Smooth muscle cell (in vitro differentiated cells): Measurements from ENCODE around the gene MOCS1. TPM values are rescaled to one million over a fixed set of nuclear protein-coding genes. Genes with fewer than 3 reads are reported as not detected.
"Not testable (repeated sequence)": the region's sequence is repeated elsewhere in the genome, so short reads cannot be mapped to it uniquely, and the experiment has no call there.

Source experiments
- DNase-seq: peaks from one replicate; lab custom pipeline; 2025; ENCODE audit not compliant: unreplicated experiment; lab: John Stamatoyannopoulos, UW
- H2AFZ ChIP-seq: fragments of 200-600 bp; sonication (generic); 2 replicates; pipeline ENCODE4 v1.6.0; 2016; ENCODE audit warnings: antibody characterized with exemption, low read depth, mild to moderate bottlenecking
- H3F3A ChIP-seq: fragments of 200-600 bp; sonication (generic); 2 replicates; pipeline ENCODE4 v1.6.0; 2017; ENCODE audit warnings: antibody characterized with exemption, low read depth
- H3K27ac ChIP-seq: fragments of 200-600 bp; sonication (generic); 2 replicates; pipeline ENCODE4 v1.5.1; 2016; ENCODE audit warnings: low read depth, mild to moderate bottlenecking
- H3K27me3 ChIP-seq: fragments of 200-600 bp; sonication (generic); 2 replicates; pipeline ENCODE4 v1.6.1; 2016; ENCODE audit warnings: low read depth, mild to moderate bottlenecking
- H3K36me3 ChIP-seq: fragments of 200-600 bp; sonication (generic); 2 replicates; pipeline ENCODE4 v1.5.1; 2016; ENCODE audit warnings: low read depth
- H3K4me1 ChIP-seq: fragments of 200-600 bp; sonication (generic); 2 replicates; pipeline ENCODE4 v1.5.1; 2016; ENCODE audit warnings: low read depth
- H3K4me2 ChIP-seq: fragments of 200-600 bp; sonication (generic); 2 replicates; pipeline ENCODE4 v1.6.0; 2016; ENCODE audit warnings: mild to moderate bottlenecking
- H3K4me3 ChIP-seq: fragments of 200-600 bp; sonication (generic); 2 replicates; pipeline ENCODE4 v1.5.1; 2016; ENCODE audit warnings: mild to moderate bottlenecking
- H3K79me2 ChIP-seq: fragments of 200-600 bp; sonication (generic); 2 replicates; pipeline ENCODE4 v1.6.0; 2016; ENCODE audit warnings: low read depth, mild to moderate bottlenecking
- H3K9ac ChIP-seq: fragments of 200-600 bp; sonication (generic); 2 replicates; pipeline ENCODE4 v1.6.0; 2016; ENCODE audit warnings: low read depth
- H3K9me3 ChIP-seq: fragments of 200-600 bp; sonication (generic); replicated peaks from 2 replicates; pipeline ENCODE4 v1.5.1; 2016; ENCODE audit warnings: low read depth
- H4K20me1 ChIP-seq: fragments of 200-600 bp; sonication (generic); 2 replicates; pipeline ENCODE4 v1.6.0; 2016; ENCODE audit warnings: low read depth
- CTCF ChIP-seq: fragments of 200-600 bp; sonication (generic); IDR thresholded peaks from 2 replicates; pipeline ENCODE4 v1.5.1; 2017; ENCODE audit warnings: borderline replicate concordance, mild to moderate bottlenecking, antibody characterized with exemption; ENCODE audit not compliant: insufficient read depth, poor library complexity, severe bottlenecking
- WGBS: methylation state at CpG from one replicate; pipeline ENCODE4 v1.1.7; 2016; ENCODE audit warnings: low lambda C conversion rate; 5-methylcytosine and 5-hydroxymethylcytosine counted together
- polyA plus RNA-seq: library from polyadenylated mRNA; unstranded; fragments of >200 nt; fragmentation: Nextera tagmentation; extraction: Ambion mirVana; gene quantifications from 2 replicates; pipeline ENCODE4 v1.2.1, GENCODE V29; 2016
- total RNA-seq: library from RNA; depleted of rRNA; stranded (reverse); fragments of >200 nt; gene quantifications from 2 replicates; pipeline ENCODE4 v1.2.3, GENCODE V29; 2014

MOCS1 gene
- total and polyA plus RNA-seq, 2 experiments from 2014 or later = 7.7 to 12.1 TPM

- Histone ChIP-seq H3K79me2 (no peaks in the 10 kb centered on the region), H3K4me1 (no peaks in the 10 kb centered on the region), H3K9me3 (no peaks in the 10 kb centered on the region), H3K36me3 (no peaks in the 10 kb centered on the region), H3K4me3 (no peak overlapping the region), H4K20me1 (no peaks in the 10 kb centered on the region), H3K27ac (no peak overlapping the region), H3K27me3 (peaks cover 39% of the 10 kb centered on the region), H3K9ac (no peak overlapping the region), H2AFZ (no peak overlapping the region), H3K4me2 (no peak overlapping the region), H3F3A (no peaks in the 10 kb centered on the region)
- WGBS = 83% methylated on average over 3 of the region's 3 CpGs
- no peak for TF ChIP-seq CTCF
- no peak for DNase-seq
Observed at GRCh38 chr6:39973661-39974060, 39.4 kb upstream of the MOCS1 start.

GRCh38 chr6:39972717-39973116 lies 38.5 kb upstream of the MOCS1 start:
- H2AFZ ChIP-seq, H3K27ac ChIP-seq, H3K36me3 ChIP-seq, H3K9me3 ChIP-seq, H3K4me2 ChIP-seq, H4K20me1 ChIP-seq, H3F3A ChIP-seq, DNase-seq, H3K9ac ChIP-seq, H3K4me1 ChIP-seq, H3K79me2 ChIP-seq, H3K4me3 ChIP-seq: not testable (repeated sequence)
- H3K27me3 ChIP-seq = peaks cover 39% of the 10 kb centered on the region
- 93% methylated on average over 1 of the region's 1 CpG for WGBS

- H3K4me1 ChIP-seq = not testable (repeated sequence)
Observed at GRCh38 chr6:39971131-39971530, 36.9 kb upstream of the MOCS1 start.

GRCh38 chr6:39965751-39966150 lies 31.5 kb upstream of the MOCS1 start:
- whole genome bisulfite sequencing = 97% methylated on average over 2 of the region's 2 CpGs
- no peak for TF ChIP-seq CTCF
- DNase-seq = no peak

More at GRCh38 chr6:39971131-39971530, 36.9 kb upstream of the MOCS1 start:
- peaks cover 39% of the 10 kb centered on the region for H3K27me3 ChIP-seq
- H3K36me3 ChIP-seq, H3K9ac ChIP-seq, H3F3A ChIP-seq, DNase-seq, H2AFZ ChIP-seq, H3K79me2 ChIP-seq, H3K9me3 ChIP-seq, H3K4me3 ChIP-seq, H3K27ac ChIP-seq, H4K20me1 ChIP-seq, H3K4me2 ChIP-seq: not testable (repeated sequence)
- WGBS = 93% methylated on average over 5 of the region's 5 CpGs

GRCh38 chr6:39964530-39964929 lies 30.3 kb upstream of the MOCS1 start:
- no peak overlapping the region for H2AFZ ChIP-seq
- H3K27me3 ChIP-seq = peaks cover 7% of the 10 kb centered on the region
- H3K4me2 ChIP-seq = no peak overlapping the region
- H3K36me3 ChIP-seq = no peaks in the 10 kb centered on the region
- H3K4me3 ChIP-seq = no peak overlapping the region
- H3K79me2 ChIP-seq = no peaks in the 10 kb centered on the region
- no peaks in the 10 kb centered on the region for H3K4me1 ChIP-seq
- no peak overlapping the region for H3K9ac ChIP-seq
- H3F3A ChIP-seq = no peaks in the 10 kb centered on the region
- no peak for DNase-seq
- 87% methylated on average over 2 of the region's 2 CpGs for WGBS
- H3K9me3 ChIP-seq = no peaks in the 10 kb centered on the region
- H4K20me1 ChIP-seq = no peaks in the 10 kb centered on the region
- TF ChIP-seq CTCF = no peak
- H3K27ac ChIP-seq = no peak overlapping the region

More at GRCh38 chr6:39965751-39966150, 31.5 kb upstream of the MOCS1 start:
- Histone ChIP-seq H3K79me2 (no peaks in the 10 kb centered on the region), H3K36me3 (no peaks in the 10 kb centered on the region), H3K27me3 (peaks cover 14% of the 10 kb centered on the region), H3K9me3 (no peaks in the 10 kb centered on the region), H3K4me2 (no peak overlapping the region), H3K9ac (no peak overlapping the region), H2AFZ (no peak overlapping the region), H3K27ac (no peak overlapping the region), H4K20me1 (no peaks in the 10 kb centered on the region), H3K4me3 (no peak overlapping the region), H3F3A (no peaks in the 10 kb centered on the region), H3K4me1 (no peaks in the 10 kb centered on the region)
